SW 1271 (cell line): Measurements from ENCODE around the gene LILRA6.
A peak's percentile ranks its signal among the peaks of the same experiment; 100 is the strongest.
"Not testable (repeated sequence)": the region's sequence is repeated elsewhere in the genome, so short reads cannot be mapped to it uniquely, and the experiment has no call there.

ENCODE experiments used
- DNase-seq, 2 experiments: peaks; one replicate each; lab custom pipeline; 2025; lab: John Stamatoyannopoulos, UW

Gene LILRA6

GRCh38 chr19:54207983-54208783 lies 34.4 kb downstream of the LILRA6 start:
- no peak for DNase-seq

- DNase-seq, result no peak
Observed at GRCh38 chr19:54207676-54207982, 35.0 kb downstream of the LILRA6 start.

- not testable (repeated sequence) for DNase-seq
Observed at GRCh38 chr19:54207193-54207592, 35.4 kb downstream of the LILRA6 start.

GRCh38 chr19:54206831-54207177 lies 35.8 kb downstream of the LILRA6 start:
- no peak for DNase-seq

- DNase-seq, result no peak
Observed at GRCh38 chr19:54206030-54206830, 36.4 kb downstream of the LILRA6 start.

- no peak for DNase-seq
Observed at GRCh38 chr19:54204767-54205468, 37.7 kb downstream of the LILRA6 start.

- no peak for DNase-seq
Observed at GRCh38 chr19:54203151-54203611, 39.4 kb downstream of the LILRA6 start.

- no peak for DNase-seq
Observed at GRCh38 chr19:54201980-54202379, 40.6 kb downstream of the LILRA6 start.

GRCh38 chr19:54201172-54201701 lies 41.4 kb downstream of the LILRA6 start:
- DNase-seq, result no peak

GRCh38 chr19:54199401-54199800 lies 43.2 kb downstream of the LILRA6 start:
- no peak for DNase-seq

- DNase-seq, result no peak
Observed at GRCh38 chr19:54197121-54197520, 45.5 kb downstream of the LILRA6 start.

- DNase-seq, result no peak
Observed at GRCh38 chr19:54196536-54196935, 46.1 kb downstream of the LILRA6 start.

GRCh38 chr19:54194463-54194862 lies 48.1 kb downstream of the LILRA6 start:
- not testable (repeated sequence) for DNase-seq

GRCh38 chr19:54193011-54193410 lies 49.6 kb downstream of the LILRA6 start:
- no peak for DNase-seq

GRCh38 chr19:54191811-54192453 lies 50.7 kb downstream of the LILRA6 start:
- no peak for DNase-seq

- DNase-seq, result peak in 1 of 2 experiments; percentile 70
Observed at GRCh38 chr19:54191011-54191810, 51.4 kb downstream of the LILRA6 start, which contains the start of gene TSEN34. Gene TSEN34, plus strand, starts transcription at chr19:54191308. Its CDS starts 57 bp downstream, at chr19:54191365.

- DNase-seq, result peak; percentile 90 to 96
Observed at GRCh38 chr19:54190503-54191010, 52.0 kb downstream of the LILRA6 start.

- peak; percentile 98 to 99 for DNase-seq
Observed at GRCh38 chr19:54189735-54190502, 52.7 kb downstream of the LILRA6 start.

GRCh38 chr19:54189145-54189734 lies 53.4 kb downstream of the LILRA6 start, which contains the start of gene MBOAT7:
Gene MBOAT7, minus strand, starts transcription at chr19:54189580. Its CDS starts 1,072 bp downstream, at chr19:54188508.
- no peak for DNase-seq
